GF-D8 (cell line): ENCODE measurements around the gene ATG2B.

Experiments used
- DNase-seq: peaks from one replicate; lab custom pipeline; 2025; lab: John Stamatoyannopoulos, UW

The ATG2B gene

GRCh38 chr14:96362965-96363750 lies at the start of gene ATG2B, which contains the start of gene GSKIP:
Gene ATG2B, minus strand, starts transcription at chr14:96363341. Its CDS starts 365 bp downstream, at chr14:96362976.
Gene GSKIP, plus strand, starts transcription at chr14:96363526. Its CDS starts 18,722 bp downstream, at chr14:96382248.
- peak; percentile 35 for DNase-seq

GRCh38 chr14:96410119-96410518 lies 47.0 kb upstream of the ATG2B start:
- no peak for DNase-seq

DNA sequence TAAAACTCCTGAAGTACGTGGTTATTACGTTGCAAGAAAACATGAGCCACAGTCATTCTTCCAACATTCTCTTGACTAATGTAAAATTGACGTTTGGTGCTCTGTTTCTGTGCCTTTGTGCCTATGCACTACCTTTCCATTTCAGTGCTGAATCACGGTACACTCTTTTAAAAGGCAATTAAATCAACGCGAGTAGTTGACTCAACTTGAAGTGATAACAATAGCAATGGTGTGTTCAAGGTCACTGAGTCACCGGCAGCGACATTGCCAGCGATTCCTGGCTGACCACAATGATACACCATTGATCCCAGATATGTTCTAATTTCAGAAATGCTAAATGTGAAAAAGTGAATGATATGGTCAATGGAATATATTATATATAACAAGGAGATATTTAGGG lies 46.6 kb upstream of the ATG2B start:
- DNase-seq, result no peak

DNA sequence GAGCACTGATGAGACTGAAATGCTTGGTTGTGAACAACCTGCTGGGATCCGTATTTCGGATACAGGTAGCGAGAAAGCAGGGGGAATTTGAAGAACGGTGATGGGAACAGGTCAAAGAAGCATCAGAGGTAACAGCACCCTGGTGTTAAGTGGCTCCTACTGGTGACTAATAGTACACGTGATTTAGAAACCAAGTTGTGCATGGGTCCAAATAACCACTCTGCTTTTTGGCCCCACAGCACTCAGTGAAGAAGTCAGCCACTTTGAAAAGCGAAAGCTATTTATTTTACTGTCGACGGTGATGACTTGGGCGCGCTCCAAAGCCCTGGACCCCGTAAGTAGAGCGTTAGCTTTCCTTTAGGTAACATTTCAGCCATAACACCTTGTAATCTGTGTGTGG lies 45.5 kb upstream of the ATG2B start:
- no peak for DNase-seq

GRCh38 chr14:96407935-96408570 lies 44.9 kb upstream of the ATG2B start:
- DNase-seq, result no peak

DNA sequence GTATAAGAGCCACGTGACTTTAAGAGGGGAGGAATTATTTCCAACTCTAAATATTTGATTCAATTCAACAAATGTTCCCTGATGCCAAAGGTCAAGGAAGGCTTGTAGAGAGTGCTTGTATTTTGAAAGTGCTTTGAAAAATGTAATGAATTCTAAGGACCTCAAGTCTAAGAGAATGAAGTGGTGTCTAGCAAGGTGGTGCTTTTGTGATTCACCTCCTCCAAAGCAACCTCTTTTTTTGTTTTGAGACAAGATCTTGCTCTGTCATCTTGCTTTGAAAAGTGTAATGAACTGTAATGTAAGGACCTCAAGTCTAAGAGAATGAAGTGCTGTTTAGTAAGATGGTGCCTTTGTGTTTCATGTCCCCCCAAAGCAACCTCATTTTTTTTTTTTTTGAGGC lies 42.5 kb upstream of the ATG2B start:
- DNase-seq, result no peak

- DNase-seq, result no peak
Measured at GRCh38 chr14:96403409-96403808, 40.3 kb upstream of the ATG2B start.

DNA sequence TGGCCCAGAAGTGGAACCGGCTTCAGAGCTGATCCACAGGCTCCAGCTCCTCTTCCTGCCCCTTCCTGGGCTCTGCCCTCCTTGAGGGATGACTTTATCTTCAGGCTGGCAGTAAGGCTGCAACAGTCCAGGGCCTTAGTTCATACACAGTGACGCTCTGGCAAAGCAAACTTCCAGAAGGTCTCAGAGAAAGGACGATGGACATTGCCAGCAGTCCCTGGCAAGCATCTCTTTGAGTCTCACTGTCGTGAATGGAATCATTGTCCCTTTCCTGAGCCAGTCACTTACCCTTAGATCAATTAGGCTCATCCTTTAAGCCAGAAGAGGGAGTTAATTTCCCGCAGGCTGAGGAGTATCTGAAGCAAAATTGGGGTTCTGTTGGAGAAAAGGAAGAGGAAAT lies 37.4 kb upstream of the ATG2B start:
- no peak for DNase-seq

DNA sequence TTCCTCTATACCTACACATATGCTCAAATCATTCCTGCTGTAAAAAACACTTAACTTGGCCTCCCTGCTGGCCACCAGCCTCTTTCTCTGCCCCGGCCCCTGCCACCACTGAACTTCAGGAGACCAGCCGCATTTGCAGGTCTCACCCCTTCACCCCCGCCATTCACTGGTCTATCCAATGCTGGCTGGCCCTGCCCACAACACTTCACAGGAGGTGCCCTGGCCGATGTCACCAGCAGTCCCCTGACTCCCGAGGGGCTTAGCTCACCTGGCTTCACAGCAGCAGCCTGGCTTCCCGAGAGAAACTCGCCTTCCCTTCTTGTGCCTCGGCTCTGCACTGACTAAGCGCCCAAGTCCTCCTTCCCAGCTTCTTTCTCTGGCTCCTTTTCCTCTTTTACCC lies 36.3 kb upstream of the ATG2B start:
- DNase-seq, result no peak

- DNase-seq, result no peak
Measured at GRCh38 chr14:96398921-96399320, 35.8 kb upstream of the ATG2B start.

DNA sequence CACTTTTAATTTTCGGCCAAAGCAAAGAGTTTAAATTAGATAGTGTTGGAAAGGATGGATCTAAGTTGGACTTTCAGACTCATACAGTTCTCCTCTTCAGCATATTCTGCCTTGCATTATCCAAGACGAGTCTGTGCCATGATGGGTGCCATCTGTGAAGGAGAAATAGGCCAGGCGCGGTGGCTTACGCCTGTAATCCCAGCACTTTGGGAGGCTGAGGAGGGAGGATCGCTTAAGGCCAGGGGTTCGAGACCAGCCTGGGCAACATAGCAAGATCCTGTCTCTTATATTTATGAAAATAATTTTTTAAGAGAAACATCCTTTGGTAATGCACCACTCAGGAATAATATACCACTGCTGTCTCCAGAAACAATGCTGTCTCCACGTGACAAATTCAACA lies 35.3 kb upstream of the ATG2B start:
- no peak for DNase-seq

DNA sequence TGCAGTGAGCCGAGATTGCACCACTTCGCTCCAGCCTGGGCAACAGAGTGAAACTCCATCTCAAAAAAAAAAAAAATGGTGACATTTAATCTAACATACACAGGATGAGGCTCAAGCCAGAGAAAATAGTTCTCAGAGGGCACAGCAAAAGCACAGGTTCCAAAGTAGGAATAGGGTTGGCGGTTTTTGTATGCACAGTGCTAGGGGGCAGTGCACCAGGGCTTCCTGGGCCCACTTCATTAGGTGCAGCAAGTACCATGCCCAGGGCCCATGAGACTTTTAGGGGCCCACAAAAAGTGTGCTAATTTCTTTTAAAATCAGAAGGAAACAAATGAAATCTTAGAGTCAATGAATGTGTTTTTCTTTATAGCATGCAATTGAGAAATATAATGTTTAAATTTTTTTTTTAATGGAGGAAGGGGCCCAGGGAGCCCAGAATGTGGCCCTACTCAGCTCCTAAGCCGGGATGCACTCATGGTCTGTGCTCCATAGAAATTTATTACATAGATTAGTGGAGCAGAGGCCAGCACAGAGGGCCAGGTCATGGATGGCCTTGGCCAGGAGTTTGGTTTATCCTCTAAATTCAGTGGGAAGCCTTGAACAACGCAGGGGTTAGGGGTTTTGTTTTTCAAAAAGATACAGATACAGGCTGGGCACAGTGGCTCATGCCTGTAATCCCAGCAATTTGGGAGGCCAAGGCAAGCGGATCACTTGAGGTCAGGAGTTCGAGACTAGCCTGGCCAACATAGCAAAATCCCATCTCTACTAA lies 31.1 kb upstream of the ATG2B start:
- no peak for DNase-seq

DNA sequence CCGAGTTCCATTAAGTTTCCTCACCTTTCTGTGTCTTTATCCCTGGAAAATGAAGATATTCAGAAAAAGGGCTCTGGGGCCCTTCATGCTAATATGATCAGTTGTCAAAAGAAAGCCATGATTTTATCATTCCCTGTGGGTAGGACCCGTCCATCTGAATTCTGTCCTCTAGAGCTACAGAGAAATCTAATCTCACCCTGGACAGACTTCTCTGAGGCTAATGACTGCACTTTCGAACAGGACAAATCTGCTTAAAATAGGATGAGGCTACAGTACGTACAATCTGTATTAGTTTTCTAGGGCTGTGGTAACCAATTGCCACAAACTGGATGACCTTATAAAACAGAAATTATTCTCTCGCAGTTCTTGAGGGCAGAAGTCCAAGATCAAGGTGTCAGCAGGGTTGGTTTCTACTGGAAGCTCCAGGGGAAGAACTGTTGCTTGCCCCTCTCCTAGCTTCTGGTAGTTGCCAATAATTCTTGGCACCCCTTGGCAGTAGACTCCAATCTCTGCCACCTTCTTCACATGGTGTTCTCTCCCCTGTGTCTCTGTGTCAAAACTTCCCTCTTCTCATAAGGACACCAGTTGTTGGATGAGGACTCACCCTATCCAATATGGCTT lies 30.0 kb upstream of the ATG2B start:
- no peak for DNase-seq

DNA sequence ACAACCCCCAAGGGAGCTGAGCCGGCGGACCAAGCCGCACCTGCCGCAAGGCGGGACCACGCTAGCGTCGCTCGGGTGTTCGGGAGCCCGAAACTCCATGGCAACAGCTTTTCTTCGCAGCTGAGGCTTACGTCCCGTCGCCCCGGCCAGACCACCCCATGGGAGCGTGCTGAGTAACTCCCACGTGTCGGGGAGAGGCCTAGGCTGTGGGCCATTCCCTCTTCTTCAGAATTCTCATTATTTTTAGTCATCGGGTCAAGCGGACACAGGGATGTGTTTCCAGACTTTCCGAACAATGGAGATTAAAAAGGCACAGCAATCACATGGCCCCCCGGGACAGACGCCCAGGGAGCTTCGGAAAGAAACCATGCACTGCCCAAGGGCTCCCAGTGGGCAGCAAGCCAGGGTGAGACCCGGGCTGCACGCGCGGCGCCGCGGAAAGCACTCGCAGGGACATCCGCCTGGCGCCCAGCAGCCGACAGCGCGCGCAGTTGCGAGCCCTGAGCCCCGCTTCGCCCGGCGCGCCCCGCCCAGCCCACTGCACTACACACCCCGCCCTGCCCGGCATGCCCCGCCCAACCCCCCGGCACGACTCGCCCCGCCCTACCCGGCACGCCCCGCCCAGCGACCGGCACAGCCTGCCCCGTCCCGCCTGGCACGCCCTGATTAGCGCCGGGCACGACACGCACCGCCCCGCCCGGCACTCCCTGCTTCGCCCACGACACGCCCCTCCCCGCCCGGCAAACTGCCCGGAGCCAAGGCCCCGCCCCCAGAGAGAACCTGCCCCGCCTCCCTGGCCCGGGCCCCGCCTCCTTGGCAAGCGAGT lies 28.4 kb upstream of the ATG2B start:
- peak; percentile 46 for DNase-seq

DNA sequence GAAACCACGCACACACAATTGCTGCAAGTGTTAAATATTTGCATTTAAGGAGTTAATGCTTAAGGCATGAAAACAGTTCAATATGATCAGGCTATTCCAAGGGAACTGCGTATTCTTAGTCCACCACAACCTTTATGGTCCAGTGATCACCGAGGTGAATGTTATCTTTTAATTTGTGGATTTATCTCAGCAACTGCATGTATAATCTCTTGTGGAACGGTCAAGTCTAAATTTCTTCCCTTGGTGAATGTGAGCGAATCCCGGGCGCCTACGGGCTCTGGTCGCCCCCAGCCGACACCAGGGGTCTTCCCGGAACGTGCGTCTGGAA lies 27.8 kb upstream of the ATG2B start:
- no peak for DNase-seq

GRCh38 chr14:96385385-96385784 lies 22.2 kb upstream of the ATG2B start:
- no peak for DNase-seq

DNA sequence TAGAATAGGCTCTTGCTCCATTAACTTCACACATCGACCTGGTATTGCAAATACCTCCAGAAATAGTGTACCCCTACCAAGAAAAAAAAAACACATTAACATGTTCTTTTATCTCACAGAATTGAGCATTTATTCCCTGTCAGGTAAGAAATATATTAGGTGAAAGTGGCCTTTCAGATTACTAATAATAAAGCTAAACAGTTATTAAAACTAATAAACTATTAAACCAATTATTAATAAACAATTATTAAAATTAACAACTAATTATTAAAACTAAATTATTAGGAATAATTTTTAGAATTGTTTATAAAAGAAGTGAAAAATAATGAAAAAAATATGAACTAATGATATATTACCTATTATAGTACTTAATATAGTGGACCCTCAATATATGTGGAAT lies 21.6 kb upstream of the ATG2B start:
- DNase-seq, result no peak

GRCh38 chr14:96384053-96384452 lies 20.9 kb upstream of the ATG2B start:
- no peak for DNase-seq

DNA sequence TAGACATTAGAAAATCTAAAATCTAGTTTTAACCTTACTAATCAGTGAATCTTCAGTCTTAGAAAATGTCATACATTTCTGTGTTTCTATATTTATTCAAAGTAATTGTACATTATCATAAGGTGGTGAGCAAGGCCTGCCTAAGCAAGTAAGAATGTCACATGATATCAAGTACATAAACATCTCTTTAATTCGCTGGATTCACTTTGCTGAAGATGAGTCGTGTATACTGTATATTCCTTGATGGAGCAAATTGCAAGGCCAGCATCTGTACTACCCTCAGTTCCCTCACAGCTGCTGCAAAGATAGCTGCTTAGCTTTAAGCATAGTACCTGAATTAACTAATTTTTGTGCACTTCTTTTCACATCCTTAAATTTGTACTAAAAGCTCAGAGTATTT lies 20.3 kb upstream of the ATG2B start:
- no peak for DNase-seq

GRCh38 chr14:96380735-96381134 lies 17.6 kb upstream of the ATG2B start:
- DNase-seq, result no peak

GRCh38 chr14:96376093-96376492 lies 13.0 kb upstream of the ATG2B start:
- no peak for DNase-seq

GRCh38 chr14:96373538-96373937 lies 10.4 kb upstream of the ATG2B start:
- DNase-seq, result no peak
